GM23248 (cell line): ENCODE results near the gene IGF2. TPM values are rescaled to one million over a fixed set of nuclear protein-coding genes. Genes with fewer than 3 reads are reported as not detected.

Experiments used
- DNase-seq: peaks from one replicate; pipeline ENCODE4 v3.0.0-alpha.2; 2015
- H2AFZ ChIP-seq: fragments of 200-600 bp; sonication (generic); 2 replicates; pipeline ENCODE4 v1.6.1; 2016; ENCODE audit warnings: antibody characterized with exemption
- H3F3A ChIP-seq: fragments of 200-600 bp; sonication (generic); 2 replicates; pipeline ENCODE4 v1.6.1; 2016; ENCODE audit warnings: mild to moderate bottlenecking, antibody characterized with exemption, mixed run types; ENCODE audit not compliant: insufficient read depth
- H3K27ac ChIP-seq: fragments of 200-600 bp; sonication (generic); 2 replicates; pipeline ENCODE4 v1.5.1; 2016; ENCODE audit warnings: mild to moderate bottlenecking
- H3K27me3 ChIP-seq: fragments of 200-600 bp; sonication (generic); replicated peaks from 2 replicates; pipeline ENCODE4 v1.6.1; 2016; ENCODE audit warnings: mild to moderate bottlenecking; ENCODE audit not compliant: insufficient read depth
- H3K36me3 ChIP-seq: fragments of 200-600 bp; sonication (generic); 2 replicates; pipeline ENCODE4 v1.6.1; 2016; ENCODE audit warnings: low read depth, mild to moderate bottlenecking
- H3K4me1 ChIP-seq: fragments of 200-600 bp; sonication (generic); 2 replicates; pipeline ENCODE4 v1.6.1; 2016; ENCODE audit warnings: mild to moderate bottlenecking; ENCODE audit not compliant: insufficient read depth
- H3K4me2 ChIP-seq: fragments of 200-600 bp; sonication (generic); one replicate; pipeline ENCODE4 v1.6.1; 2016; ENCODE audit warnings: mild to moderate bottlenecking; ENCODE audit not compliant: unreplicated experiment
- H3K4me3 ChIP-seq: fragments of 200-600 bp; sonication (generic); 2 replicates; pipeline ENCODE4 v1.5.1; 2016; ENCODE audit warnings: mild to moderate bottlenecking
- H3K79me2 ChIP-seq: fragments of 200-600 bp; sonication (generic); 2 replicates; pipeline ENCODE4 v1.6.1; 2016; ENCODE audit warnings: mild to moderate bottlenecking; ENCODE audit not compliant: insufficient read depth
- H3K9ac ChIP-seq: fragments of 200-600 bp; sonication (generic); 2 replicates; pipeline ENCODE4 v1.6.1; 2016; ENCODE audit warnings: mild to moderate bottlenecking
- H3K9me2 ChIP-seq: fragments of 200-600 bp; sonication (generic); 2 replicates; pipeline ENCODE4 v1.6.1; 2016; ENCODE audit warnings: mixed run types, mild to moderate bottlenecking, moderate library complexity; ENCODE audit not compliant: insufficient read depth
- H3K9me3 ChIP-seq: fragments of 200-600 bp; sonication (generic); one replicate; pipeline ENCODE4 v1.6.1; 2017; ENCODE audit warnings: low read depth
- H4K20me1 ChIP-seq: fragments of 200-600 bp; sonication (generic); 2 replicates; pipeline ENCODE4 v1.6.0; 2016; ENCODE audit not compliant: insufficient read depth
- EZH2 ChIP-seq: fragments of 200-600 bp; sonication (generic); IDR thresholded peaks from 2 replicates; pipeline ENCODE4 v1.6.1; 2018; ENCODE audit warnings: antibody characterized with exemption, mild to moderate bottlenecking; ENCODE audit not compliant: insufficient read depth, poor library complexity, severe bottlenecking
- EZH2phosphoT487 ChIP-seq: fragments of 200-600 bp; sonication (generic); IDR thresholded peaks from 2 replicates; pipeline ENCODE4 v1.6.1; 2018; ENCODE audit warnings: antibody characterized with exemption, moderate library complexity, mild to moderate bottlenecking, low read depth; ENCODE audit not compliant: insufficient read depth
- WGBS, 2 experiments: methylation state at CpG; one replicate each; pipeline ENCODE4 v1.1.6; 2015 to 2017; ENCODE audit warnings: low lambda C conversion rate in 2 of 2, low coverage in 1 of 2; ENCODE audit errors: missing lambda C conversion rate in 2 of 2; 5-methylcytosine and 5-hydroxymethylcytosine counted together
- in situ Hi-C: fragments of 300-500 bp; cut with MboI; formaldehyde crosslinking; loops from 2 replicates; pipeline ENCODE4 v1.15.0; 2020
- polyA plus RNA-seq: library from polyadenylated mRNA; unstranded; fragments of >200 nt; fragmentation: Nextera tagmentation; extraction: Ambion mirVana; gene quantifications from 2 replicates; pipeline ENCODE4 v1.2.1, GENCODE V29; 2016
- total RNA-seq: library from RNA; depleted of rRNA; stranded (reverse); fragments of >200 nt; shearing (Covaris generic); gene quantifications from 2 replicates; pipeline ENCODE4 v1.2.3, GENCODE V29; 2014

IGF2 gene
- total and polyA plus RNA-seq, 2 experiments from 2014 or later: 0.06 TPM; not detected in 1

GRCh38 chr11:2163428-2163978, 24.3 kb upstream of the IGF2 start:
- H2AFZ ChIP-seq: no peak overlapping the region
- no peak overlapping the region for H3K4me3 ChIP-seq
- no peaks in the 10 kb centered on the region for H3K79me2 ChIP-seq
- H3K4me1 ChIP-seq: no peaks in the 10 kb centered on the region
- no peaks in the 10 kb centered on the region for H3F3A ChIP-seq
- H3K4me2 ChIP-seq: no peak overlapping the region
- 56 to 57% methylated on average over 9 to 12 of the region's 12 CpGs for WGBS, 2 experiments
- no peaks in the 10 kb centered on the region for H4K20me1 ChIP-seq
- TF ChIP-seq EZH2phosphoT487: no peak
- TF ChIP-seq EZH2: no peak
- no peaks in the 10 kb centered on the region for H3K36me3 ChIP-seq
- H3K27ac ChIP-seq: no peak overlapping the region
- H3K9me3 ChIP-seq: no peaks in the 10 kb centered on the region
- DNase-seq: no peak
- H3K9ac ChIP-seq: no peak overlapping the region
- peaks cover 8% of the 10 kb centered on the region; the same call in 1 of the 2 replicates for H3K27me3 ChIP-seq
- in situ Hi-C loops: loop anchor here (25.0 kb wide), 2 partner anchors 301 to 451 kb away; partner anchors contain the start of gene LSP1
- no peaks in the 10 kb centered on the region for H3K9me2 ChIP-seq

DNA sequence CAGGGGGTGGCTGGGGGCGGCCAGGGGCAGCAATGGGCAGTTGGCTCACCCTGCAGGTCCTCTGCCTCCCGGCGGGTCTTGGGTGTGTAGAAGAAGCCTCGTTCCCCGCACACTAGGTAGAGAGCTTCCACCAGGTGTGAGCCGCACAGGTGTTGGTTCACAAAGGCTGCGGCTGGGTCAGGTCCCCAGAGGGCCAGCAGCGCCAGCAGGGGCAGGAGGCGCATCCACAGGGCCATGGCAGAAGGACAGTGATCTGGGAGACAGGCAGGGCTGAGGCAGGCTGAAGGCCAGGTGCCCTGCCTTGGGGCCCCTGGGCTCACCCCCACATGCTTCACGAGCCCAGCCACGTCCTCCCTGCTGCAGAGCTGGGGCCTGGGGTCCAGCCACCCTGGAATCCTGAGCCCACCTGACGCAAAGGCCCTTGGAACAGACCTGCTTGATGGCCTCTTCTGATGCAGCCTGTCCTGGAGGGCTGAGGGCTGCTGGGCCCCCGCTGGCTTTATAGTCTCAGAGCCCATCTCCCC, 21.6 kb upstream of the IGF2 start, which contains the start of gene INS:
Gene INS, minus strand, starts transcription at position 474 of the 524 bp plus-strand sequence. Its CDS starts 238 bp downstream, at position 236.
- Histone ChIP-seq H3K4me2 (no peak within 1 kb of the TSS), H3F3A (no peaks in the 10 kb centered on the region), H3K27ac (no peak within 1 kb of the TSS), H2AFZ (no peak within 1 kb of the TSS), H3K36me3 (no peaks in the 10 kb centered on the region), H3K9me3 (no peaks in the 10 kb centered on the region), H3K79me2 (no peaks in the 10 kb centered on the region), H3K9ac (no peak within 1 kb of the TSS), H3K4me1 (no peaks in the 10 kb centered on the region), H4K20me1 (no peaks in the 10 kb centered on the region), H3K9me2 (no peaks in the 10 kb centered on the region), H3K4me3 (no peak within 1 kb of the TSS), H3K27me3 (no peaks in the 10 kb centered on the region)
- in situ Hi-C loops: loop anchor here (25.0 kb wide), 2 partner anchors 298 to 448 kb away; partner anchors contain the start of gene LSP1
- no peak for DNase-seq
- TF ChIP-seq EZH2phosphoT487 (no peak), EZH2 (no peak)
- 34 to 56% methylated on average over 9 to 10 of the region's 13 CpGs for WGBS, 2 experiments

DNA sequence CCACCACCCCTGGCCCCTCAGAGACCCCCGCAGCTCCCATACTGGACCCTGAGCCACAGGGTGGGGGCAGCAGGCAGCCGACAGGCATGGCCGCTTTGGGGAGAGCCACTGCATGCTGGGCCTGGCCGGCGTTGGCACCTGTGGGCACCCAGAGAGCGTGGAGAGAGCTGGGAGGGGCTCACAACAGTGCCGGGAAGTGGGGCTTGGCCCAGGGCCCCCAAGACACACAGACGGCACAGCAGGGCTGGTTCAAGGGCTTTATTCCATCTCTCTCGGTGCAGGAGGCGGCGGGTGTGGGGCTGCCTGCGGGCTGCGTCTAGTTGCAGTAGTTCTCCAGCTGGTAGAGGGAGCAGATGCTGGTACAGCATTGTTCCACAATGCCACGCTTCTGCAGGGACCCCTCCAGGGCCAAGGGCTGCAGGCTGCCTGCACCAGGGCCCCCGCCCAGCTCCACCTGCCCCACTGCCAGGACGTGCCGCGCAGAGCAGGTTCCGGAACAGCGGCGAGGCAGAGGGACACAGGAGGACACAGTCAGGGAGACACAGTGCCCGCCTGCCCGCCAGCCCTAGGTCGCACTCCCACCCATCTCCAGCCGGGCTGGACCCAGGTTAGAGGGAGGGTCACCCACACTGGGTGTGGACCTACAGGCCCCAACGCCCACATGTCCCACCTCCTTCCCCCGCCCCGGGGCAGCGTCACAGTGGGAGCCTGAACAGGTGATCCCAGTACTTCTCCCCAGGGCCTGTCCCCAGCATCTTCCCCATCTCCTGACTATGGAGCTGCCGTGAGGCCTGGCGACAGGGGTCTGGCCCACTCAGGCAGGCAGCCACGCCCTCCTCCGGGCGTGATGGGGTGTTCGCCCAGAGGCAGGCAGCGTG, 20.6 kb upstream of the IGF2 start:
- Histone ChIP-seq H2AFZ (no peak overlapping the region), H3K36me3 (no peaks in the 10 kb centered on the region), H3K79me2 (no peaks in the 10 kb centered on the region), H3K4me3 (no peak overlapping the region), H3F3A (no peaks in the 10 kb centered on the region), H3K9me2 (no peaks in the 10 kb centered on the region), H3K4me1 (no peaks in the 10 kb centered on the region), H3K9me3 (no peaks in the 10 kb centered on the region), H3K4me2 (no peak overlapping the region), H3K27ac (no peak overlapping the region), H3K9ac (no peak overlapping the region), H3K27me3 (no peaks in the 10 kb centered on the region), H4K20me1 (no peaks in the 10 kb centered on the region)
- TF ChIP-seq EZH2: no peak
- 40 to 44% methylated on average over 32 to 35 of the region's 36 CpGs for WGBS, 2 experiments
- in situ Hi-C loops: loop anchor here (25.0 kb wide), 2 partner anchors 297 to 447 kb away; partner anchors contain the start of gene LSP1
- DNase-seq: no peak

DNA sequence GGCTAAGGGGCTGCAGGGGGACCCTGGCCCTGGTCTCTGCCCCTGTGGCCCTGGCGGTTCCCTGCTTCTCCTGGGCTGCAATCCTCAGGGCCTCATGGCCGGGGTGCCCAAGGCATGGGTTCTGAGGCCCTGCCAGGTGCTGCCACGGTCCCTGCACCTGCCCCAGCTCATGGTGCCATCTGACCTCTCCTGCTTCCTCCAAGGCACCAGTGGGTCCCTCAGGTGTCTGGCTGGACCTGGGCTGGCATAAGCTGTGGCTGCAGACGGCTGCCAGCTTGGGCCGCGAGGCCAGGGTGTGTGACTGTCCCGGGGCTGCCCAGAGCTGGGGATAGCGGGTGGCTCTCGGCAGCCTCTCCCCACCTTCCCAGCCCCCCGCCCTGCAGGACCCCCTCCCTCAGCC, 19.8 kb upstream of the IGF2 start:
- in situ Hi-C loops: loop anchor here (25.0 kb wide), 2 partner anchors 297 to 447 kb away; partner anchors contain the start of gene LSP1
- no peaks in the 10 kb centered on the region for H3K36me3 ChIP-seq
- no peaks in the 10 kb centered on the region for H4K20me1 ChIP-seq
- no peaks in the 10 kb centered on the region for H3K9me3 ChIP-seq
- no peaks in the 10 kb centered on the region for H3K27me3 ChIP-seq
- no peak overlapping the region for H3K4me2 ChIP-seq
- H3K27ac ChIP-seq: no peak overlapping the region
- no peak overlapping the region for H3K4me3 ChIP-seq
- no peak overlapping the region for H2AFZ ChIP-seq
- WGBS, 2 experiments: 70 to 72% methylated on average over 3 to 10 of the region's 10 CpGs
- no peak for TF ChIP-seq EZH2
- no peak for TF ChIP-seq EZH2phosphoT487
- no peaks in the 10 kb centered on the region for H3K4me1 ChIP-seq
- DNase-seq: no peak
- no peaks in the 10 kb centered on the region for H3K79me2 ChIP-seq
- H3F3A ChIP-seq: no peaks in the 10 kb centered on the region
- no peaks in the 10 kb centered on the region for H3K9me2 ChIP-seq
- H3K9ac ChIP-seq: no peak overlapping the region
